GM19463 (cell line): ENCODE measurements around the gene VPS13C.

Source experiments
- ATAC-seq: cut with Tn5 transposase; IDR thresholded peaks from one replicate; pipeline ENCODE4 v1.9.1; 2021; ENCODE audit warnings: mild to moderate bottlenecking, moderate library complexity; ENCODE audit not compliant: unreplicated experiment

VPS13C gene

DNA sequence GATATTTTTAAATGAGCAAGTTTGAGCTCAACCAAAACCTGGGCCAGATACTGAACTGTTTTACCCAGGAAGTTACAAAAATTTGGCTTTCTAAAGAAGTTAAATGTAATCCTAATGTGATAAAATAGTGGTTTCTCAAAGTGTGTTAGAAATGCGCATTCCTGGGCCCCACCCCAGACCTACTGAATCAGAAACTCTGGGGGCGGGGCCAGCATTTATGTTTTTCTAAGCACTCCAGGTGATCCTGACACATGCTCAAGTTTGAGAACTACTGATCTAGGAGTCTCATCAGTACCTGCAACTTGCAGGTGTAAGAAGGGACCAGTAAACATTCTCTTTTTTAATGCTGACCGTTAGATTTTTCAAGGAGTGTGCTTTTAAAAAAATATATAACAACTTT lies 190.6 kb downstream of the VPS13C start:
- no peak for ATAC-seq

DNA sequence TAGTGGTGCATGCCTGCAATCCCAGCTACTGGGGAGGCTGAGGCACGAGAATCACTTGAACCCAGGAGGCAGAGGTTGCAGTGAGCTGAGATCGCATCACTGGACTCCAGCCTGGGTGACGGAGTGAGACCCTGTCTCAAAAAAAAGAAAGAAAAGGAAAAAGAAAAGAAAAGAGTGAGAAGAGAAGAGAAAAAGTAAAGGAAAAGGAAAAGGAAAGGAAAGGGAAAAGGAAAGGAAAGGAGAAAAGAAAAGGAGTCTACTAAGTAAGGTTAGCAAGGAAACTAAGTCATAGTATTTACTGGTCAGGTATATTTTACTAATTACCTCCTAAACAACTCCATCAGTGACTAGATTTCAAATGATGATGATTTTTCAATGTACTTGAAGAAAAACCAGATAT lies 198.3 kb downstream of the VPS13C start:
- ATAC-seq: no peak

DNA sequence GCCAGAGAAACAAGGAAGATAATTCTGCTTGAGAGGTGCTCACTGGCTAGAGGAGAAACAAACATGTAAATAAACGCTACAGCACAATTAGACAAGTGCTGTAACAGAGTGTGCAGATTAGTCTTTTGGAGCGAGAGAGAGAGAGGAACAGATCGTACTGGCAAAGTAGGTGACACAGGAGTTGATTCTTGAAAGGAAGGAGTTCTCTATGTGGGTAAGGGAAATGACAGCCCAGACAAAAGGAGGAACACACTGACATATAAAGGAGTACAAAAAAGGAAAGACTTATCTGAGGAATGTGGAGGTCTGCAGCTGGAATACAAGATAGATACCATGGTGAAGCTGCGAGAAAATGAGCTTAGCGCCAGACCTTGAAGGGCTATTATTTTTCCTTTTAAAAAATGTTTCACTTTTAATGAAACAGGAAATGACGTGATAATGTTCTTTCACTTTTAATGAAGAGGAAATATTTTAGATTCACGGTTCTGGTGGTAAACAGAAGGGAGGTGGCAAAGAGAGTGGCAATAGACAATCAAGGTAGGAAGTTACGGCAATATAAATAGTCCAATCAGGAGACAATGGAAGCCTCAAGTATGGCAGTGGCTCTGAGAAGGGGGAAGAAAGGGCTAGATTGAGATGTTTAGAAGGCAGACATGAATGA lies 202.9 kb downstream of the VPS13C start:
- no peak for ATAC-seq

DNA sequence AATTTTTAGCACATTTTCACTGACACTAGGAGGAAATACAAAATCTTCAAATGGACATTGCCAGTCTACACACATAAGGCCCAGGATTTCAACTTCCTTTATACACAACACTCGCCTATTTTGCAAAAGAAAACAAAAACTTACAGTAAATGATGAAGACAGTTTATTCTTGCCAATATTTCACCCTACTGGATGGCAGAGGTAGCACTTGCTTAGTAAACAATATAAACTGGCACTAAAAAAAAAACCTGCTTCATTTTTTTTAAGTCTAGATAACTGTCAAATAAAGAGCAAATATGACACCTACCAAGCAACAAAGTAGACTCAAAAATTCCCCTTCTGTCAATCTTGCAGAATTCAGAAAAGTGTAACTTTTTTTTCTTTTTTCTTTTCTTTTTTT lies 204.0 kb downstream of the VPS13C start:
- ATAC-seq: no peak

DNA sequence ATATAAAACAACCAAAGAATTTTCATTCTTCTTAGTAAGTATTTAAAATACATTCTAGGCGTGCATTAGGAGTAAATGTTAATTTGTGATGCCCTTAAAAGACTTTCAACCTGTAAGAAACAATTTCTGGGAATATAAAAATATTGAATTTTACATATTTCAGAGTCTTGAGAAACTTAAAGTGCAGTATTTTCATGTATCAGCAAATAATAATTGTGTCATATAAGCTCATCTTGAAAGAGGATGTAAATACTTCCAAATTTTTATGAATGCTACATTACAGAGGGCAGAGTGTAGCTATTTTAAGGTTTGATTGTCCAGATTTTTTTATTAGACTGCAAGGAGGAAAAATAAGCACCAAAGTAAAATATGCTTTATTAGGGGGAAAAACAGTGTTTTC lies 207.1 kb downstream of the VPS13C start:
- ATAC-seq: no peak

DNA sequence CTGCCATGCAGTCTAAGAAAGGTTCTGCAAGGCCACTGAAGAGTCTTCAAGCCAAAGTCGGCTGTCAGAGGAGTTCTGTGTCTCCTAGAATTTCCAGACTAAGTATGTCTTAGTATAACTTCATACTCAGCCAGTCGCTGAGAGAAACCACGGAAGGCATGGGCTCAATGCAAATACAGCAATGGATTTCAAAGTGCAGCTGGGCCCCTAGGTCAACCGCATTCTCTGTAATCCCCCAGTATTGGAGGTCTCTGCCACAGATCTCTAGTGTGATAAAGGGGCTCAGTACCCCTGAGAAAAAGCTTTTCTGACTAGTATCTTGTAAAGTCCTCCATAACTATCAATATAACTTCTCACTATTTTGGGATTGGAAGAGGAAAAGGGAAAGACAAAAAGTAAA lies 208.3 kb downstream of the VPS13C start:
- no peak for ATAC-seq

DNA sequence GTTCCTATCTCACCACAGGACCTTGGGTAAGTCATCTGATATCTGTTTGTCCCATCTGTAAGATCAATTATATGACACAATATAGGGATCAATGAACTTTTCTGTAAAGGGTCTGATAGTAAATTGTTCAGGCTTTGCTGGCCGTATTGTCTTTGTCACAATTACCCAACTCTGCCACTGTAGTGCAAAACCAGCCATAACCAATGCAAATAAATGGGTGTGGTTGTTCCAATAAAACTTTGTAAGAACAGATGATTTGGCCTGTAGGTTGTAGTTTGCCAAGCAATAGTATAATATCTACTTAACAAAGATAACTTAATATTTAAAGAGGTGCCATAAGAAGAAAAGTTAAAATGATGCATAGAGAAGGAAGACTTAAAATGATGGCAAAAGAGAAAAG lies 210.8 kb downstream of the VPS13C start:
- ATAC-seq: no peak

GRCh38 chr15:61841466-61841865 lies 218.8 kb downstream of the VPS13C start:
- ATAC-seq: no peak

DNA sequence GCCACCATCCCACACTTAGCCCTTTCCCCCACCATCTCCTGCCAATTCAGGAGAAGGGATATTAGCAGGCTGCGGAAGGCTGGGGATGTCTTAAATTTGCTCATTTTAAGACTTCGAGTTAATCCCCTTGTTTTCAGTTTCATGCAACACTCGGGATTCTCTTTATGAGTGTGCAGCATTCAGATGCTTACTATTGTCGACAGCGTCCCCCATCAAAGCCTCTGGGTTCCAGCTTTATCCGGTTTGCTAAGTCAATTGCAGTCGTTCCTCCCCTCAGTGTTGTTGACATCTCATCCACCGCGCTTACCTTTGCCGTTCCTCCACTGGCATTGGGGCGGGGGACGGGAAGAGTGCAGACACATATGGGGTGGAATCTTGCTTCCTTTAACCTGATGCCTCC lies 220.2 kb downstream of the VPS13C start:
- ATAC-seq: no peak

DNA sequence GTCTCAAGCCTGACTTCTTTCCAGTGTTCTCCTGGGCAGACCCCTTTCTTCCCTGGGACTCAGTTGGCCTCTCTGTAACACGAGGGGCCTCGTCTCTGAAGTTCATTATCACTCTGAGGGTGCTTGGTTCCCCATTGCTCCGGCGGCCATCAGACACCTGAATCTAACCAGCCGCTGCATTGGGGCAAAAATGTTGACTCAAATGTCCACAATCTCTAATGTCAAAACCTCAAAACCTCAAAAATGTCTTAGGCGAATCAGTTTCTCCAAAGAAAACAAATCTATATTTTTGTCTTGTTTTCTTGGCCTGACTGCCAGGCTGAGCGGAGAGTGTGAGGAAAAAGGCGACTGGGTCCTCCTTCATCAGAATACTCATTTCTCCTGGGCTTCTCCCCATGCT lies 220.7 kb downstream of the VPS13C start:
- no peak for ATAC-seq

DNA sequence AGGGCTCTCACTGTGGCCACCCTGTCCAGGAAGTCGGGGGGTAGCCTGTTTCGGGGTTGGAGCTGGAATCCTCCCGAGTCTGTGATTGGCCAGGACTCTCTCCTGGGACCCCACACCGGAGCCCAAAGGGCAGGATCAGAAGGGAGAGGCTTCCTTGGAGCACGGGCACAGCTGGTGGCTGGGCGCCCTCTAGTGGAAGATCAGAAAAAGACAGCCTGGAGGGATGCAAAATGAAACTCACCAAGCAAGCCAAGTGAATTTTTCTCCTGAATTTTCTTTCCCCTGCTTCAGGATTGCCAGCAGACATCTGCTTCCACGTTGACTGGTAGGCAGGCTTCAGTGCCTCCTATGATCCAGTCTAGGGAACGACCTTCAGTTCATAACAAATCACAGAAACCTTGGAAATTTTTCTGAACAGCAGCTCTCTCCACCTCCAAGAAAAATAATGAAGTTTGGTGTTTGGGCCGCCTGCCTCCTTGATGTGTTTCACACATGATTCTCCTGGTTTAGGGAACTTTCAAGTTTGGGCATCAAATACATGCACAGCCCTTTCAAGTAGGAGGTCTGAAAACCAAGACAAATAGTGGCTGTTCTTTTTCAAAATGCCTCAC lies 224.6 kb downstream of the VPS13C start:
- no peak for ATAC-seq

GRCh38 chr15:61835029-61835428 lies 225.2 kb downstream of the VPS13C start:
- ATAC-seq: no peak

DNA sequence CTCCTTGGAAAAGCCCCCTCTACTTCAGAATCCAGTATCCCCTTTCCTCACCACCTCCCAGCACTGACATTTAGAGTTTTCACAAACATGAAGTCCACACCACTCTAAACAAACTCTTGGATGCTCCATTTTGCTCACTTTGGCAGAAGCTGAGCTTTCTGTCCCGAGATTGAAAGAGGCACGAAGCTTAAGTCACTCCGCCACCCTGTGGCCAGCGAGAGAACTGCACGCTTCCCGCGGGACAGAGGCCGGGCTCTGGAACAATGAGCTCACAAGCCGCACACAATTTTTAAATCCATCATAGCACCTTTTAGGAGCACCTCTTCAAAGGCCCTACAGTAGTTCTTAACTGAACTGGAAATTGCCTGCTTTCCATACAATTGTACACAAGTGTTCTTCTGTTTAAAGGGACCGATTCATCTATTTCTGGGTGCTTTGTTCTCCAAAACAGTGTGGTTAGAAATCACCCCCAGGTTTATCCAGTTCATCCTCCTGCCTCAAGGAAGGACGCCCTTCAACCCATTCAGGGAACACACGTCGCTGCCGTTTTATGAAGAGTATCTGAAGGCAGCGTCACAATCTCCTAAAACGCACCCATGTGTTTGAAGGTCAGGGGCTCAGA lies 226.1 kb downstream of the VPS13C start:
- no peak for ATAC-seq

- ATAC-seq: no peak
These were observed 228.0 kb downstream of the VPS13C start for GRCh38 chr15:61832223-61832622.

- ATAC-seq: no peak
These were observed 228.7 kb downstream of the VPS13C start for GRCh38 chr15:61831505-61831921.

GRCh38 chr15:61830536-61831330 lies 229.5 kb downstream of the VPS13C start:
- no peak for ATAC-seq

DNA sequence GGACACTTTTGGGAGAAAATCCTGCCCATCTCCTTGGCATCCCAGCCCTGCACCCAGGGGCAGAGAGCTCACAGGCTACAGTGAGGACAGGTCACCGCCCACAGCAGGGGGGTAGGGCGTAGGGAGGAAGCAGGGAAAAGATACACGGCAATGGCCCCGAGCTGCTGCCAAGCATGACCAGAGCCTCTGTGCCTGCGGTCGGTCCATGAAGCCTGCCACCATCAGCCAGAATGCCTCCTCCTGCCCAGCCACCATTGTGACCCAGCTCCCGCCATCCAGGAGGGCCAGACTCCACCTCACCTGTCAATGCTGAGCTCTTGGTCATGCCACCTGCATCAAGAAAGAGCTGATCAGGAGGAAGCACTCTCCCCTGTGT lies 230.7 kb downstream of the VPS13C start:
- ATAC-seq: no peak

GRCh38 chr15:61828860-61829513 lies 231.3 kb downstream of the VPS13C start:
- ATAC-seq: no peak

DNA sequence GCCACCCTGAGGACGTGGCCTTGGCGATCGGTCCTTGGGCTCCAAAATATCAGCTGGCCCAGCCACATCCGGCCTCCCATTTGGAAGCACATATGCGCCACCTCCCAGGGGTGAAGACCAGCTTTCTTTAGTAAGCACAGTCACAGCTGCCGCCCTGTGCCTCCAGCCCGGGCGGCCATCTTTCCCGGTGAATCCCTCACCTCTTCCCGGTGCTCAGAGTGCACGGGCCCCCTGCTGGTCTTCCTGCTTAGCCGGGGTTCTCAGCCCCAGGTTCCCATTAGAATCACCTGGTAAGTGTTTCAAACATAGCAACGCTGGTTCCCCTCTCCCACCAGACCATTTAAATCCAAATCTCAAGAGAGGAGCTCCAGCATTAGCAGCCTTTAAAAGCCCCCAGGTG lies 232.2 kb downstream of the VPS13C start:
- ATAC-seq: no peak

DNA sequence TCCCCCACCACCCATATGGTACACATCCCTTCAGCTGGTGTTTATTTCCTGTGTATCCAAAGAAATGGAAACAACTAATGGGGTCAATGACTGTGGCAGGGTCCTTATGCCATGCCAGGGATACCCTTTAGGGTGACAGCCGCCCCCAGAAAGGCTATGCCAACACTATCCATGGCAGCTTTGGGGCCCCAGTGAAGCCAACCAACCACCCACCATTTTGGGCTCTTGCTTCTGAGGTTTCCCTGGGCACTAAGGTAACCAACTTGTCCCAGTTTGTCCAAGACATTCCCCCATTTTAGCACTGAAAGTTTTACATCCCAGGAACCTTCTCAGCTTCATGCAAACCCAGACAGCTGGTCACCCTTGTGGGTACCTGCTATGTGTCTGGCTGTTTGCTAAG lies 233.1 kb downstream of the VPS13C start:
- ATAC-seq: no peak

- no peak for ATAC-seq
These were observed 236.0 kb downstream of the VPS13C start for GRCh38 chr15:61824291-61824690.
